Colonic mucosa (tissue), 4 donors: ENCODE measurements around the gene PRMT1. TPM values are rescaled to one million over a fixed set of nuclear protein-coding genes. Genes with fewer than 3 reads are reported as not detected.

Experiments
- DNase-seq: peaks from one replicate; pipeline ENCODE4 v3.0.0-alpha.2; 2020
- H3K27ac ChIP-seq: fragments of 200-600 bp; one replicate; pipeline ENCODE4 v1.8.0; 2021
- H3K27me3 ChIP-seq: fragments of 200-600 bp; one replicate; pipeline ENCODE4 v1.8.0; 2021
- H3K36me3 ChIP-seq: fragments of 200-600 bp; one replicate; pipeline ENCODE4 v1.8.0; 2021
- H3K4me1 ChIP-seq: fragments of 200-600 bp; one replicate; pipeline ENCODE4 v1.8.0; 2021; ENCODE audit warnings: mild to moderate bottlenecking
- H3K4me3 ChIP-seq: fragments of 200-600 bp; one replicate; pipeline ENCODE4 v1.8.0; 2021
- H3K9ac ChIP-seq, 2 donors: one replicate each; pipeline ENCODE4 v1.7.0; 2013; ENCODE audit warnings: control low read depth in 2 of 2, low read depth in 2 of 2, low read length in 2 of 2
- H3K9me3 ChIP-seq: fragments of 200-600 bp; one replicate; pipeline ENCODE4 v1.8.0; 2021
- intact Hi-C: fragments of 100-400 bp; cut with DNase I; formaldehyde crosslinking; loops from one replicate; pipeline ENCODE4 v1.14.1; 2022
- total RNA-seq, 2 donors: library from RNA; stranded (reverse); fragmentation: NEBNext Ultra II Directional in 1 of 2; extraction: Animal tissue kit (Norgen Biotek cat#: 25700) in 1 of 2; gene quantifications; one replicate each; pipeline ENCODE4 v1.2.1, GENCODE V29; 2021
- TF ChIP-seq, protein P1 (sequence below): fragments of 200-600 bp; IDR thresholded peaks from one replicate; pipeline ENCODE4 v1.8.0; 2022; ENCODE audit warnings: antibody characterized with exemption, mild to moderate bottlenecking
- donor health status: healthy.
- donor health status: DM: no; HTN: no; CAD: no.
- donor health status: DM: no; HTN: no; CAD: no.

Gene PRMT1
- total RNA-seq, 2 donors from 2014 or later: 81.3 to 177 TPM

DNA sequence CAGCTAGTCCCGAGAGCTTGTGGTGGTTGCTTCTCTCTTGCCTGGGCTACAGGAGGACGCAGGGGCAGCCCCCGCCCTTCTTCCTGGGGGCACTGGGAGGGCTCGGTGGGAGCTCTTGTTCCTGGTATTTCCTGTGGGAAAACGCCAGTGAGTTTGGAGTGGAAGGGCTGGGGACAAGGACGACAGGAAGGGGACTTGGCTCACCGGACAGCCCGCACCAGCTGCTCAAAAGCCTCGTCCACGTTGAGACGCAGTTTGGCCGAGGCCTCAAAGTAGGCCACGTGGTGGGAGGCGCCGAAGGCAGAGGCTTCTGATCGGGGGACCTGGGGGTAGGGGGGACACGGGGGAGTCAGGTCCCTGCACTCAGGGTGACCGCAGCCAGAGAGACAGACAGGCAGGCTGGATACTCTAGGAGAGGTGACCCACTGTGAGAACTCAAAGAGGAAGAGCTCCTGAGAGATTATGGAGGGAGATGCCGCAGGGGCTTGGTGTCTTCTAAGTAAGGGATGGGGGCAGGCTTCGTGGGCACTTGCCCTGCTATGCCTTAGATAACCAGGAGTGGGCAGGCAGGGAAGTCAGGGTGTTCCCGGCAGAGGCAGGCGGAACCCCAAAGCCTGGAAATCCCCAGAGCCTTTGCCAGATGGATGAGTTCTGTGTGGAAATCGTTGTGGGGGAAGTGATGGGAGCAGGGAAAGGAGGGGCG is 41.4 kb upstream of the PRMT1 start:
- TF ChIP-seq, protein P1, sequence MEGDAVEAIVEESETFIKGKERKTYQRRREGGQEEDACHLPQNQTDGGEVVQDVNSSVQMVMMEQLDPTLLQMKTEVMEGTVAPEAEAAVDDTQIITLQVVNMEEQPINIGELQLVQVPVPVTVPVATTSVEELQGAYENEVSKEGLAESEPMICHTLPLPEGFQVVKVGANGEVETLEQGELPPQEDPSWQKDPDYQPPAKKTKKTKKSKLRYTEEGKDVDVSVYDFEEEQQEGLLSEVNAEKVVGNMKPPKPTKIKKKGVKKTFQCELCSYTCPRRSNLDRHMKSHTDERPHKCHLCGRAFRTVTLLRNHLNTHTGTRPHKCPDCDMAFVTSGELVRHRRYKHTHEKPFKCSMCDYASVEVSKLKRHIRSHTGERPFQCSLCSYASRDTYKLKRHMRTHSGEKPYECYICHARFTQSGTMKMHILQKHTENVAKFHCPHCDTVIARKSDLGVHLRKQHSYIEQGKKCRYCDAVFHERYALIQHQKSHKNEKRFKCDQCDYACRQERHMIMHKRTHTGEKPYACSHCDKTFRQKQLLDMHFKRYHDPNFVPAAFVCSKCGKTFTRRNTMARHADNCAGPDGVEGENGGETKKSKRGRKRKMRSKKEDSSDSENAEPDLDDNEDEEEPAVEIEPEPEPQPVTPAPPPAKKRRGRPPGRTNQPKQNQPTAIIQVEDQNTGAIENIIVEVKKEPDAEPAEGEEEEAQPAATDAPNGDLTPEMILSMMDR: no peak
- no peaks in the 10 kb centered on the region for H3K36me3 ChIP-seq
- no peaks in the 10 kb centered on the region for H3K4me1 ChIP-seq
- H3K9ac ChIP-seq: no peak overlapping the region
- no peak for DNase-seq
- H3K27me3 ChIP-seq: no peaks in the 10 kb centered on the region
- no peaks in the 10 kb centered on the region for H3K9me3 ChIP-seq
- no peak overlapping the region for H3K27ac ChIP-seq
- H3K4me3 ChIP-seq: no peak overlapping the region
- intact Hi-C loops: loop anchor here (5.0 kb wide), 1 partner anchor 43 kb away; the partner anchor contains the start of gene PRR12

DNA sequence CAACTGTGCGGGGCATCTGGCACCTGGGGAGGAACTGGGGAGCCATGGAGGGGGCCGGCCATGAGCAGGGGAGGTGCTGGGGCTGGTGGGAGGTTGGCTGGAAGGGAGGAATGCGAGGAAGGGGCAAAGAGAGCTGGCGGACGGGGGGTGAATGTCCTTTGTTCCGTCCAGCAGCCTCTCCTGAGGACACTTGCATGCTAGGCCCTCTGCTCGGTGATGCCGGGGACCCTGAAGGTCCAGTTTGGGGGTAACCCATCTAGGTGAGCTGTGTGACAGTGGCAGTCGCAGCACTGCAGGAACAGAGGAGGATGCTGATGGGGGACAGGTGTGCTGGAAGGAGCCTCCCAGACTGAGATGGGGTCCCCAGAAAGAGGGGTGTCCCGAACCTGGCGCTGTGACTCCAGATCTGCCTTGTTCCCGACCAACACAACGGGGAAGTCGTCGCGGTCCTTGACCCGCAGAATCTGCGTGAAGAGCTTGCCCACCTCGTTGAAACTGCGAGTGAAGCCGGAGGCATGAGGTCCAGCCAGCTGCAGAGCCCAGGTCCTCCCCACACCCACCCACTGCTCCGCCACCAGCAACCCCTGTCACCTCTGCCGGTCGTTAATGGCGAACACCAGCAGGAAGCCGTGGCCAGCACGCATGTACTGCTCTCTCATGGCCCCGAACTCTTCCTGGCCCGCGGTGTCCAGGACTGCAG is 40.7 kb upstream of the PRMT1 start:
- TF ChIP-seq, protein P1: no peak
- Histone ChIP-seq H3K27ac (no peak overlapping the region), H3K9me3 (no peaks in the 10 kb centered on the region), H3K9ac (no peak overlapping the region), H3K36me3 (no peaks in the 10 kb centered on the region), H3K4me3 (no peak overlapping the region), H3K4me1 (no peaks in the 10 kb centered on the region), H3K27me3 (no peaks in the 10 kb centered on the region)
- intact Hi-C loops: loop anchor here (5.0 kb wide), 1 partner anchor 44 kb away; the partner anchor contains the start of gene PRR12
- DNase-seq: no peak

DNA sequence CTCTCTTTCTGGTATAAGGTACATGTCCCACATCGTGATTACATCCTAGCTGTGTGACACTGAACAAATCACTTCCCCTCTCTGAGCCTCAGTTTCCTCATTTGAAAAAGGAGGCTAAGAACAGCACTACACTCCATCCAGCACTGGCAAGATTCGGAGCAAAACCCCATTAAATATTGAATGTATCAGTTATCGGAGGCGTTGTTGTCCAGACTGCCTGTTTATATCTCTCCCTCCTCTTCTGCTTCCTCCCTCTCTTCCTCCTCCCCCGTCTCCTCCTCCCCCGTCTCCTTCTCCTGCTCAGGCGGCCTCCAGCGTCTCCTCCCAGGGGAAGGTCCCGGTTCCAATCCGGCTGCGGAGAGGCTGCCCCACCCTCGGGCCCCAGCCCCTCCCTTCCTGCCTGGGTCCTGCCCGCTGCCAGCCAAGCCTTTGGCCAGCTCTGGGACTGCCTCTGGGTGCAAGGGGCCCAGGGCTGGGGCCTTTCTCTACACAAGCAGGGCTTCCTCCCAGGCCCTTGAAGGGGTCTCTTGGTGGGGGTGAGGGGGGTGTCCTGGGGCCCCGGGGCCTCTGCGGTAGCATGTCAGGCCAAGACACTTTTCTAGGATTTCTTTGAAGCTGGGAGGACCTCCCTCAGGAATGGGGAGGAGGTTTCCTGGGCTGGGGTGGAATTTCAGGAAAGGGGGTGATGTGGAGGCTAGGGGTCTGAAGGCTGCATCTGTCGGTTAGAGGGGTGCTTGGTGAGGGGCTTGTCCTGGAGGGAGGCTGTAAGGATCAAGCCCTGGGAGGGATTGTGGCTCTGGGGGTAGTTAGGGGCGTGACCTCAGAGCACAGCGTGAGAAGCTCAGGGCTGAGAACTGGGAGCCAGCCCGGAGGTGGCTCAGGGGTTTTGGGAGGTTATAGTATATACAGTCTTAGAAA is 39.0 kb upstream of the PRMT1 start:
- DNase-seq: peak; percentile 94
- Histone ChIP-seq H3K27me3 (no peaks in the 10 kb centered on the region), H3K4me1 (peaks cover 3% of the 10 kb centered on the region), H3K9ac (peak overlapping the region; percentile 57 to 86), H3K4me3 (peak overlapping the region; percentile 10), H3K27ac (peak overlapping the region; percentile 87), H3K9me3 (no peaks in the 10 kb centered on the region), H3K36me3 (no peaks in the 10 kb centered on the region)
- TF ChIP-seq, protein P1: no peak
- intact Hi-C loops: loop anchor here (5.0 kb wide), 1 partner anchor 46 kb away; the partner anchor contains the start of gene PRR12

DNA sequence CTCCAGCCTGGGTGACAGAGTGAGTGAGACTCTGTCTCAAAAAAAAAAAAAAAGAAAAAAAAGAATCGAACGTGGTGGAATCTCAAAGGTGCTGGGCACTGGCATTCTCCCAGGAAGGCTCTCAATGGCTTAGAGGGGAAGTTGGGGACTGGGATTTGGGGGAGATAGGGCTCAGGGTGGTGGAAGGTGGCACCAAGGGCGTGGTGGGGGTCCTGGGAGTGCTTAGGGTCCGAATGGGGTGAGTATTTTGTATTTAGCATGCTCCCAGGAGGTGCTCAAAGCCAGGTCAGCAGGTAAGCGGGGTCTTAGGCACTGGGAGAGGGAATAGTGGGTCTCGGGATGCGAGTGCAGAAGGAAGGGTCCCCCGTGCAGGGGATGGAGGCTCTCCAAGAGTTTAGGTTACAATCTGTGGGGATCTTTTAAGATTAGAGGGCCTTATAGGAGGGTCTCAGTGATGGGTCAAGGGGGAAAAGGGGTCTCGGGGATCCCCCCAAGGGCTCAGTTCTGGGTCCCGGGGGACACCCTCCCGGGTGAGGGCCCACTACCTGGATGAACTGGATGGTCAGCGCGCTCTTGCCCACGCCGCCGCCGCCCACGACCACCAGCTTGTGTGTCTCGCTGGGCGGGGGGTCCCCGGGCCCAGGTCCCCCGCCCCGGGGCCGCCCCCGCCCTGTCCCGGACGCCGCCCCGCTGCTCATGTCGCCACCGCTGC is 37.5 kb upstream of the PRMT1 start:
- DNase-seq: peak; percentile 41
- peak overlapping the region; percentile 54 for H3K4me3 ChIP-seq
- intact Hi-C loops: loop anchor here (5.0 kb wide), 1 partner anchor 47 kb away; the partner anchor contains the start of gene PRR12
- no peaks in the 10 kb centered on the region for H3K36me3 ChIP-seq
- H3K9ac ChIP-seq: peak overlapping the region; percentile 85 to 99
- H3K9me3 ChIP-seq: no peaks in the 10 kb centered on the region
- H3K4me1 ChIP-seq: peaks cover 6% of the 10 kb centered on the region
- H3K27me3 ChIP-seq: no peaks in the 10 kb centered on the region
- peak overlapping the region; percentile 87 for H3K27ac ChIP-seq
- TF ChIP-seq, protein P1: no peak
